ENCODE results near the gene DRAP1. TPM values are rescaled to one million over a fixed set of nuclear protein-coding genes. Genes with fewer than 3 reads are reported as not detected.

The DRAP1 gene
- total and polyA plus RNA-seq, 9 of the 15 experiments (the other 6 are each of a cell fraction or from before 2014, with no cell fraction given) = 9.6 to 200 (median 92.9) TPM

GRCh38 chr11:65927904-65928397, 8.7 kb downstream of the DRAP1 start (continued):
- TF ChIP-seq RBM15 (IDR thresholded peaks at IDR 0.05; ENCODE audit: insufficient read depth, low read length) (no peak), TBL1XR1 (IDR thresholded peaks at IDR 0.05; ENCODE audit: low read length in 2 of 2) (no peak), ZNF507 (tag; conservative IDR thresholded peaks at IDR 0.05) (no peak), ZNF609 (CRISPR knock-in tag; IDR thresholded peaks at IDR 0.05; ENCODE audit: borderline replicate concordance) (no peak), MAX (CRISPR knock-in tag; IDR thresholded peaks at IDR 0.05) (peak; percentile 13; the same call in 1 of the 2 replicates), KLF6 (CRISPR knock-in tag; IDR thresholded peaks at IDR 0.05; ENCODE audit: borderline replicate concordance) (no peak), THAP12 (CRISPR knock-in tag; IDR thresholded peaks at IDR 0.05) (no peak), ZNF589 (CRISPR knock-in tag; IDR thresholded peaks at IDR 0.05; ENCODE audit: low read depth) (peak; percentile 78; the same call in 1 of the 2 replicates), PHF8 (IDR thresholded peaks at IDR 0.05; ENCODE audit: borderline replicate concordance, low read length) (peak; percentile 27; the same call in 1 of the 2 replicates), ZNF583 (CRISPR knock-in tag; IDR thresholded peaks at IDR 0.05) (no peak), EP400 (IDR thresholded peaks at IDR 0.05) (peak; percentile 19; the same call in 1 of the 2 replicates), POLR2AphosphoS2 (IDR thresholded peaks at IDR 0.05; ENCODE audit: low read length) (no peak), CHAMP1 (IDR thresholded peaks at IDR 0.05) (no peak), MEF2D (tag; conservative IDR thresholded peaks at IDR 0.05; ENCODE audit: low read depth) (no peak), HOXB6 (CRISPR knock-in tag; IDR thresholded peaks at IDR 0.05; ENCODE audit: borderline replicate concordance) (no peak), PATZ1 (CRISPR knock-in tag; IDR thresholded peaks at IDR 0.05; ENCODE audit: borderline replicate concordance) (no peak)
